ENCODE measurements around the gene FOXI1. TPM values are rescaled to one million over a fixed set of nuclear protein-coding genes. Genes with fewer than 3 reads are reported as not detected.
A peak's percentile ranks its signal among the peaks of the same experiment; 100 is the strongest.

FOXI1 gene
- total RNA-seq, 1 experiment from 2014 or later, result not detected

GRCh38 chr5:170141636-170142035 is 35.9 kb downstream of the FOXI1 start:
- in situ Hi-C loops (cut with HindIII; ENCODE audit: low pct_unique_long_range_greater_than_20kb, low sequenced_read_pairs), result no loop called here
- no peak for DNase-seq (ENCODE audit: low read depth, low spot score)

GRCh38 chr5:170142196-170142595 is 36.5 kb downstream of the FOXI1 start:
- in situ Hi-C loops (cut with HindIII; ENCODE audit: low pct_unique_long_range_greater_than_20kb, low sequenced_read_pairs), result no loop called here
- DNase-seq (ENCODE audit: low read depth, low spot score), result no peak

- DNase-seq (ENCODE audit: low read depth, low spot score), result no peak
Measured at GRCh38 chr5:170143091-170143490, 37.4 kb downstream of the FOXI1 start.

GRCh38 chr5:170143710-170144109 is 38.0 kb downstream of the FOXI1 start:
- in situ Hi-C loops (cut with HindIII; ENCODE audit: low pct_unique_long_range_greater_than_20kb, low sequenced_read_pairs), result no loop called here
- no peak for DNase-seq (ENCODE audit: low read depth, low spot score)

More at GRCh38 chr5:170143091-170143490, 37.4 kb downstream of the FOXI1 start:
- in situ Hi-C loops (cut with HindIII; ENCODE audit: low pct_unique_long_range_greater_than_20kb, low sequenced_read_pairs), result no loop called here

GRCh38 chr5:170144286-170145023 is 38.8 kb downstream of the FOXI1 start:
- in situ Hi-C loops (cut with HindIII; ENCODE audit: low pct_unique_long_range_greater_than_20kb, low sequenced_read_pairs), result no loop called here
- DNase-seq (ENCODE audit: low read depth, low spot score), result no peak

- DNase-seq (ENCODE audit: low read depth, low spot score), result peak; percentile 20
- in situ Hi-C loops (cut with HindIII; ENCODE audit: low pct_unique_long_range_greater_than_20kb, low sequenced_read_pairs), result no loop called here
Measured at GRCh38 chr5:170145462-170145861, 39.8 kb downstream of the FOXI1 start.

- in situ Hi-C loops (cut with HindIII; ENCODE audit: low pct_unique_long_range_greater_than_20kb, low sequenced_read_pairs), result no loop called here
- no peak for DNase-seq (ENCODE audit: low read depth, low spot score)
Measured at GRCh38 chr5:170147051-170147752, 41.5 kb downstream of the FOXI1 start.

- DNase-seq (ENCODE audit: low read depth, low spot score), result no peak
- in situ Hi-C loops (cut with HindIII; ENCODE audit: low pct_unique_long_range_greater_than_20kb, low sequenced_read_pairs), result no loop called here
Measured at GRCh38 chr5:170147753-170148264, 42.1 kb downstream of the FOXI1 start.

GRCh38 chr5:170148430-170149205 is 42.9 kb downstream of the FOXI1 start:
- DNase-seq (ENCODE audit: low read depth, low spot score), result peak; percentile 4
- in situ Hi-C loops (cut with HindIII; ENCODE audit: low pct_unique_long_range_greater_than_20kb, low sequenced_read_pairs), result no loop called here

GRCh38 chr5:170149206-170149515 is 43.5 kb downstream of the FOXI1 start:
- in situ Hi-C loops (cut with HindIII; ENCODE audit: low pct_unique_long_range_greater_than_20kb, low sequenced_read_pairs), result no loop called here
- no peak for DNase-seq (ENCODE audit: low read depth, low spot score)

- in situ Hi-C loops (cut with HindIII; ENCODE audit: low pct_unique_long_range_greater_than_20kb, low sequenced_read_pairs), result no loop called here
- no peak for DNase-seq (ENCODE audit: low read depth, low spot score)
Measured at GRCh38 chr5:170150713-170151096, 45.0 kb downstream of the FOXI1 start.

- no peak for DNase-seq (ENCODE audit: low read depth, low spot score)
- in situ Hi-C loops (cut with HindIII; ENCODE audit: low pct_unique_long_range_greater_than_20kb, low sequenced_read_pairs), result no loop called here
Measured at GRCh38 chr5:170151097-170151831, 45.6 kb downstream of the FOXI1 start.

- DNase-seq (ENCODE audit: low read depth, low spot score), result no peak
- in situ Hi-C loops (cut with HindIII; ENCODE audit: low pct_unique_long_range_greater_than_20kb, low sequenced_read_pairs), result no loop called here
Measured at GRCh38 chr5:170152767-170153166, 47.1 kb downstream of the FOXI1 start.

GRCh38 chr5:170154297-170154696 is 48.6 kb downstream of the FOXI1 start:
- in situ Hi-C loops (cut with HindIII; ENCODE audit: low pct_unique_long_range_greater_than_20kb, low sequenced_read_pairs), result no loop called here
- DNase-seq (ENCODE audit: low read depth, low spot score), result no peak

- no peak for DNase-seq (ENCODE audit: low read depth, low spot score)
Measured at GRCh38 chr5:170154744-170155143, 49.0 kb downstream of the FOXI1 start.

GRCh38 chr5:170155771-170156170 is 50.1 kb downstream of the FOXI1 start:
- DNase-seq (ENCODE audit: low read depth, low spot score), result no peak
- in situ Hi-C loops (cut with HindIII; ENCODE audit: low pct_unique_long_range_greater_than_20kb, low sequenced_read_pairs), result no loop called here

More at GRCh38 chr5:170154744-170155143, 49.0 kb downstream of the FOXI1 start:
- in situ Hi-C loops (cut with HindIII; ENCODE audit: low pct_unique_long_range_greater_than_20kb, low sequenced_read_pairs), result no loop called here

GRCh38 chr5:170159101-170159698 is 53.5 kb downstream of the FOXI1 start:
- in situ Hi-C loops (cut with HindIII; ENCODE audit: low pct_unique_long_range_greater_than_20kb, low sequenced_read_pairs), result no loop called here
- no peak for DNase-seq (ENCODE audit: low read depth, low spot score)

Data from SK-MEL-5 (cell line).